Measurements from ENCODE around the gene SERPINA1.

Gene SERPINA1

GRCh38 chr14:94383777-94384176 is 4.6 kb downstream of the SERPINA1 start:
- Histone ChIP-seq H3K27me3 (ENCODE audit: control insufficient read depth, insufficient read depth, low read length, poor library complexity, severe bottlenecking) (no peaks in the 10 kb centered on the region), H3K4me1 (ENCODE audit: control insufficient read depth, insufficient read depth, low read length) (no peaks in the 10 kb centered on the region), H3K4me3 (ENCODE audit: insufficient read depth, low read depth, low read length) (no peak overlapping the region), H3K27ac (ENCODE audit: insufficient read depth, low read depth, low read length, poor library complexity, severe bottlenecking) (no peak overlapping the region), H3K36me3 (ENCODE audit: control insufficient read depth, insufficient read depth, low read length) (no peaks in the 10 kb centered on the region), H3K9me3 (ENCODE audit: control insufficient read depth, low read length) (no peaks in the 10 kb centered on the region)
- 86 to 93% methylated on average over 3 of the region's 3 CpGs for WGBS, 2 experiments

- no peaks in the 10 kb centered on the region for H3K27me3 ChIP-seq (ENCODE audit: control insufficient read depth, insufficient read depth, low read length, poor library complexity, severe bottlenecking)
- no peak overlapping the region for H3K27ac ChIP-seq (ENCODE audit: insufficient read depth, low read depth, low read length, poor library complexity, severe bottlenecking)
- H3K9me3 ChIP-seq (ENCODE audit: control insufficient read depth, low read length) = no peaks in the 10 kb centered on the region
- no peak overlapping the region for H3K4me3 ChIP-seq (ENCODE audit: insufficient read depth, low read depth, low read length)
- WGBS, 2 experiments = 82 to 85% methylated on average over 18 of the region's 18 CpGs
- H3K36me3 ChIP-seq (ENCODE audit: control insufficient read depth, insufficient read depth, low read length) = no peaks in the 10 kb centered on the region
- H3K4me1 ChIP-seq (ENCODE audit: control insufficient read depth, insufficient read depth, low read length) = no peaks in the 10 kb centered on the region
Measured at GRCh38 chr14:94382716-94383596, 5.4 kb downstream of the SERPINA1 start.

GRCh38 chr14:94382099-94382715 is 6.2 kb downstream of the SERPINA1 start:
- Histone ChIP-seq H3K4me1 (ENCODE audit: control insufficient read depth, insufficient read depth, low read length) (no peaks in the 10 kb centered on the region), H3K36me3 (ENCODE audit: control insufficient read depth, insufficient read depth, low read length) (no peaks in the 10 kb centered on the region), H3K27me3 (ENCODE audit: control insufficient read depth, insufficient read depth, low read length, poor library complexity, severe bottlenecking) (no peaks in the 10 kb centered on the region), H3K4me3 (ENCODE audit: insufficient read depth, low read depth, low read length) (no peak overlapping the region), H3K9me3 (ENCODE audit: control insufficient read depth, low read length) (no peaks in the 10 kb centered on the region), H3K27ac (ENCODE audit: insufficient read depth, low read depth, low read length, poor library complexity, severe bottlenecking) (no peak overlapping the region)
- WGBS, 2 experiments = 95 to 96% methylated on average over 3 to 4 of the region's 4 CpGs

- Histone ChIP-seq H3K4me3 (ENCODE audit: insufficient read depth, low read depth, low read length) (no peak overlapping the region), H3K27me3 (ENCODE audit: control insufficient read depth, insufficient read depth, low read length, poor library complexity, severe bottlenecking) (no peaks in the 10 kb centered on the region), H3K36me3 (ENCODE audit: control insufficient read depth, insufficient read depth, low read length) (no peaks in the 10 kb centered on the region), H3K4me1 (ENCODE audit: control insufficient read depth, insufficient read depth, low read length) (no peaks in the 10 kb centered on the region), H3K27ac (ENCODE audit: insufficient read depth, low read depth, low read length, poor library complexity, severe bottlenecking) (no peak overlapping the region), H3K9me3 (ENCODE audit: control insufficient read depth, low read length) (no peaks in the 10 kb centered on the region)
- 89 to 90% methylated on average over 7 of the region's 7 CpGs for WGBS, 2 experiments
Measured at GRCh38 chr14:94381149-94382030, 7.0 kb downstream of the SERPINA1 start.

GRCh38 chr14:94380225-94381148 is 7.9 kb downstream of the SERPINA1 start:
- Histone ChIP-seq H3K4me1 (ENCODE audit: control insufficient read depth, insufficient read depth, low read length) (peaks cover 3% of the 10 kb centered on the region), H3K27me3 (ENCODE audit: control insufficient read depth, insufficient read depth, low read length, poor library complexity, severe bottlenecking) (no peaks in the 10 kb centered on the region), H3K9me3 (ENCODE audit: control insufficient read depth, low read length) (no peaks in the 10 kb centered on the region), H3K27ac (ENCODE audit: insufficient read depth, low read depth, low read length, poor library complexity, severe bottlenecking) (no peak overlapping the region), H3K4me3 (ENCODE audit: insufficient read depth, low read depth, low read length) (no peak overlapping the region), H3K36me3 (ENCODE audit: control insufficient read depth, insufficient read depth, low read length) (no peaks in the 10 kb centered on the region)
- 86% methylated on average over 16 of the region's 16 CpGs for whole genome bisulfite sequencing, 2 experiments

- H3K4me1 ChIP-seq (ENCODE audit: control insufficient read depth, insufficient read depth, low read length) = peaks cover 11% of the 10 kb centered on the region
- WGBS, 2 experiments = 82 to 84% methylated on average over 16 of the region's 16 CpGs
- no peaks in the 10 kb centered on the region for H3K9me3 ChIP-seq (ENCODE audit: control insufficient read depth, low read length)
- no peaks in the 10 kb centered on the region for H3K36me3 ChIP-seq (ENCODE audit: control insufficient read depth, insufficient read depth, low read length)
- no peaks in the 10 kb centered on the region for H3K27me3 ChIP-seq (ENCODE audit: control insufficient read depth, insufficient read depth, low read length, poor library complexity, severe bottlenecking)
- H3K27ac ChIP-seq (ENCODE audit: insufficient read depth, low read depth, low read length, poor library complexity, severe bottlenecking) = no peak overlapping the region
- no peak overlapping the region for H3K4me3 ChIP-seq (ENCODE audit: insufficient read depth, low read depth, low read length)
Measured at GRCh38 chr14:94379291-94380224, 8.8 kb downstream of the SERPINA1 start.

- H3K4me3 ChIP-seq (ENCODE audit: insufficient read depth, low read depth, low read length) = no peak overlapping the region
- no peak overlapping the region for H3K27ac ChIP-seq (ENCODE audit: insufficient read depth, low read depth, low read length, poor library complexity, severe bottlenecking)
- WGBS, 2 experiments = 84 to 87% methylated on average over 17 of the region's 17 CpGs
- no peaks in the 10 kb centered on the region for H3K27me3 ChIP-seq (ENCODE audit: control insufficient read depth, insufficient read depth, low read length, poor library complexity, severe bottlenecking)
- H3K9me3 ChIP-seq (ENCODE audit: control insufficient read depth, low read length) = no peaks in the 10 kb centered on the region
- no peaks in the 10 kb centered on the region for H3K36me3 ChIP-seq (ENCODE audit: control insufficient read depth, insufficient read depth, low read length)
- H3K4me1 ChIP-seq (ENCODE audit: control insufficient read depth, insufficient read depth, low read length) = peaks cover 14% of the 10 kb centered on the region
Measured at GRCh38 chr14:94378527-94379290, 9.7 kb downstream of the SERPINA1 start.

- H3K36me3 ChIP-seq (ENCODE audit: control insufficient read depth, insufficient read depth, low read length) = no peaks in the 10 kb centered on the region
- H3K9me3 ChIP-seq (ENCODE audit: control insufficient read depth, low read length) = no peaks in the 10 kb centered on the region
- H3K4me1 ChIP-seq (ENCODE audit: control insufficient read depth, insufficient read depth, low read length) = peaks cover 17% of the 10 kb centered on the region
- H3K27ac ChIP-seq (ENCODE audit: insufficient read depth, low read depth, low read length, poor library complexity, severe bottlenecking) = no peak overlapping the region
- 92 to 96% methylated on average over 6 of the region's 6 CpGs for WGBS, 2 experiments
- no peak overlapping the region for H3K4me3 ChIP-seq (ENCODE audit: insufficient read depth, low read depth, low read length)
- H3K27me3 ChIP-seq (ENCODE audit: control insufficient read depth, insufficient read depth, low read length, poor library complexity, severe bottlenecking) = no peaks in the 10 kb centered on the region
Measured at GRCh38 chr14:94377866-94378470, 10.4 kb downstream of the SERPINA1 start.

Measured in ectodermal cell (in vitro differentiated cells).